H4 (cell line): ENCODE results near the gene RGS4. TPM values are rescaled to one million over a fixed set of nuclear protein-coding genes. Genes with fewer than 3 reads are reported as not detected.

Experiments used
- DNase-seq: peaks from one replicate; pipeline ENCODE4 v3.0.0-alpha.2; 2015; ENCODE audit warnings: low spot score
- total RNA-seq: library from RNA; depleted of rRNA; stranded (reverse); fragments of >200 nt; shearing (Covaris generic); gene quantifications from 2 replicates; pipeline ENCODE4 v1.2.3, GENCODE V29; 2014; rRNA removed

Gene RGS4
- total RNA-seq, 1 experiment from 2014 or later: 0.25 TPM

DNA sequence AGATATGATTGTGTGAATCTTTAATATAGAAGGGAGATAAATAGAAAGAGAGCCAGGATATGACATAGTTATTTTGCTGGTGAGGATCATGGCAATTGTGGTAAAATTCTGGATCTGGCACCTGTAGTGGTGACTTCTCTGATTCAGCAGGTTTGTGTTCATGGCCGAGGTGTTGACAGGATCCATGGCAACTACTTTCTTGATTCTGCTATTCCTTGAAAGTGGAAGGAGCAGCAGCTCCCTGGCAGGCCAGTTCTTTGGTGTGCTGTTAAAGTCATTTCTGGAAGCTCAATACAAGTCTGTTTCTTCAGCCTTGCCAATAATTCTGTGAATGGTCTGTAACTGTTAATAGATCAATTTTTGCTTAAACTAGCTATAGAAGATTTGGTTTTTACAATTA lies 33.4 kb downstream of the RGS4 start:
- no peak for DNase-seq

DNA sequence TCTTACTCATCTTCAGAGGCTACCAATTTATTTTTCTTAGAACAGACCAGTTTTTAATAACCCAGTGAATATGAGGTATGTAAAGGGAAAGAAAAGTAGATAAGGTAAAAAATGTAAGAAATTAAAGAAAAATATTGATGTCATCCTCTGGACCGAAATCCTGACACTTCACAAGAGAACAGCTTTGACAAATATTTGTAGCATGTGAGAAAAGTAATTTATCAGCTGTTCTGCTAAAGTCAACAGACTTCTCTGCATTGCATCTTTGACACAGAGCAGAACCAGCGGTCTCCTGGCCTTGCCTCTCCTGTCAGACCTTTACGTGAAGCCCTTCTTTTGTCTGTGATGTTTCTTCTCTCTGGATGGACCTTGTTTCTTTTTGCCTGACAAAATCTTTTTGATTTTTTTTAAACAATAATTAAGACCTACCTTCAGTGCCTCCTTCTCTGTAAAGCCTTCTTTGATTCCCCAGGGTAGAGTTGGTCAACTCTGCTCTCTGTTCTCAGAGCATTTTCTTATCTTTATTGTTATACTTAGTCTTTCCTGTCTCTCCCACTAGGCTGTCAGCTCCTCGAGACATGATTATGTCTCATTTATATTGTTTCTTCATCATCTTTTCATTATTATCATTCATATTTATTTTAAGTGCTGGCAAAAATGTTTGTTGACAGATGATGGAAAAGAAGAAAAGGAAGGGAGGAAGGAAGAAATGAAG lies 35.4 kb downstream of the RGS4 start:
- DNase-seq: no peak

- no peak for DNase-seq
Observed at GRCh38 chr1:163106364-163106987, 37.3 kb downstream of the RGS4 start.

GRCh38 chr1:163107655-163108054 lies 38.5 kb downstream of the RGS4 start:
- no peak for DNase-seq

DNA sequence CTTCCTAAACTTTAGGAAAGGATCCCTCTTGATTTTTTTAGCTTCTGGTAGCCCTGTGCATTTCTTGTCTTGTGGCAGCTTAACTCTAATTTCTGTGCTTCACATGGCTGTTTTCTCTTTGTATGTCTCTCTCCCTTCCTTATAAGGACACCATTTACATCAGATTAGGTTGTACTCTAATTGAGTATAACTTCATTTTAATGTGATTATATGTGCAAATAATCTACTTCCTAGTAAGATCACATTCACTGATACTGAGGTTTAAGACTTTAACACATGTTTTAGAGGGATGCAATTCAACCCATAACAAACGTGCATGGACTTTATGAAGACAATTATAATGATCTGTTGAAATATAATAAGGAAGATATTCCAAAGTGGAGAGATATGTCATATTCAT lies 46.7 kb downstream of the RGS4 start:
- DNase-seq: no peak

GRCh38 chr1:163119707-163120106 lies 50.5 kb downstream of the RGS4 start:
- no peak for DNase-seq

DNA sequence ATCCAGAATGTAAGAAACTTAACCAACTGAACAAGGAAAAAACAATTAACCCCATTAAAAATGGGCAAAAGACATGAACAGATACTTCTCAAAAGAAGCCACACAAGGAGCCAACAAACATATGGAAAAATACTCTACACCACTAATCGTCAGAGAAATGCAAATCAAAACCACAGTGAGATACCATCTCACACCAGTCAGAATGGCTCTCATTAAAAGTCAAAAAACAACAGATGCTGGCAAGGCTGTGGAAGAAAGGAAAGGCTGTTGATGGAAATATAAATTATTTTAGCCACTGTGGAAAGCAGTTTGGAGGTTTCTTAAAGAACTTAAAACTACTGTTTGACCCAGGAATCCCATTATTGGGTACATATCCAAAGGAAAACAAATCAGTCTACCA lies 51.2 kb downstream of the RGS4 start:
- no peak for DNase-seq

GRCh38 chr1:163124812-163125211 lies 55.7 kb downstream of the RGS4 start:
- DNase-seq: no peak

Other genes starting within 250 kb of the RGS4 start
- gene CCDC190, start 208.2 kb upstream of the RGS4 start, total RNA-seq: not detected in 2 replicates
- gene RGS5, start 133.6 kb downstream of the RGS4 start, total RNA-seq: 0.68 TPM in 1 of 2 replicates, not detected in the other